HEK293 (cell line): Measurements from ENCODE around the gene SPOCK3.

Source experiments
- CTCF ChIP-seq: fragments of 450-650 bp; formaldehyde crosslinking; IDR thresholded peaks from 2 replicates; pipeline ENCODE4 v1.5.1; 2016; ENCODE audit warnings: missing biosample characterization, missing genetic modification characterization
- PATZ1 ChIP-seq: fragments of 450-650 bp; formaldehyde crosslinking; IDR thresholded peaks from 2 replicates; pipeline ENCODE4 v1.5.1; 2016; ENCODE audit warnings: missing biosample characterization, missing genetic modification characterization
- ZNF18 ChIP-seq: fragments of 450-650 bp; formaldehyde crosslinking; IDR thresholded peaks from 2 replicates; pipeline ENCODE4 v1.5.1; 2016; ENCODE audit warnings: missing biosample characterization, missing genetic modification characterization
- ZNF621 ChIP-seq: fragments of 450-650 bp; formaldehyde crosslinking; IDR thresholded peaks from 2 replicates; pipeline ENCODE4 v1.5.1; 2017; ENCODE audit warnings: missing biosample characterization, missing genetic modification characterization
- ZNF830 ChIP-seq: fragments of 450-650 bp; IDR thresholded peaks from 2 replicates; pipeline ENCODE4 v1.5.0; 2018; ENCODE audit warnings: missing biosample characterization, missing genetic modification characterization, low read depth, mild to moderate bottlenecking, moderate library complexity

- no peak for TF ChIP-seq ZNF830 (tag by site-specific recombination)
- no peak for TF ChIP-seq ZNF621 (tag by site-specific recombination)
- no peak for TF ChIP-seq ZNF18 (tag by site-specific recombination)
- no peak for TF ChIP-seq PATZ1 (tag by site-specific recombination)
- TF ChIP-seq CTCF (tag by site-specific recombination), result no peak
Observed at GRCh38 chr4:166994686-166995085, 239.6 kb downstream of the SPOCK3 start.
